PC-9 (cell line): ENCODE results near the gene PRR15L. TPM values are rescaled to one million over a fixed set of nuclear protein-coding genes. Genes with fewer than 3 reads are reported as not detected.

Experiments used
- BruUV-seq: library from RNA; stranded (reverse); fragments of 400-500 nt; replicated peaks from 2 replicates; lab custom pipeline; 2021; lab: Mats Ljungman, UMichigan
- CTCF ChIA-PET: fragments of 300-600 bp; sonication (Branson Sonifier 250); formaldehyde crosslinking; loops from one replicate; lab custom pipeline; 2022; ENCODE audit warnings: antibody characterized with exemption; lab: Charles Lee
- POLR2A ChIA-PET: fragments of 300-600 bp; sonication (Branson Sonifier 250); formaldehyde crosslinking; loops from one replicate; lab custom pipeline; 2022; ENCODE audit warnings: antibody characterized with exemption; ENCODE audit not compliant: unreplicated experiment; lab: Charles Lee
- DNase-seq, 2 experiments: peaks; one replicate each; pipeline versions ENCODE4 v3.0.0 to v3.0.0-alpha.2; 2015 to 2022; ENCODE audit warnings: mixed read lengths in 1 of 2
- H2AFZ ChIP-seq: fragments of 200-600 bp; sonication (generic); 2 replicates; pipeline ENCODE4 v1.8.1; 2017; ENCODE audit warnings: antibody characterized with exemption
- H3F3A ChIP-seq: fragments of 200-600 bp; sonication (generic); 2 replicates; pipeline ENCODE4 v1.8.1; 2017; ENCODE audit warnings: antibody characterized with exemption, mild to moderate bottlenecking, low read depth; ENCODE audit not compliant: insufficient read depth
- H3K27ac ChIP-seq: fragments of 200-600 bp; sonication (generic); 2 replicates; pipeline ENCODE4 v1.6.1; 2016; ENCODE audit warnings: mixed run types
- H3K27me3 ChIP-seq: fragments of 200-600 bp; sonication (generic); 2 replicates; pipeline ENCODE4 v1.6.1; 2016; ENCODE audit warnings: low read depth, mixed run types; ENCODE audit not compliant: insufficient read depth
- H3K36me3 ChIP-seq: fragments of 200-600 bp; sonication (generic); 2 replicates; pipeline ENCODE4 v1.6.1; 2016; ENCODE audit warnings: low read depth, mixed run types
- H3K4me1 ChIP-seq: fragments of 200-600 bp; sonication (generic); replicated peaks from 2 replicates; pipeline ENCODE4 v1.6.1; 2016; ENCODE audit warnings: mixed run types; ENCODE audit not compliant: insufficient read depth
- H3K4me2 ChIP-seq: fragments of 200-600 bp; sonication (generic); 2 replicates; pipeline ENCODE4 v1.6.1; 2017; ENCODE audit warnings: mixed run types
- H3K4me3 ChIP-seq: fragments of 200-600 bp; sonication (generic); 2 replicates; pipeline ENCODE4 v1.6.1; 2016; ENCODE audit warnings: mixed run types
- H3K79me2 ChIP-seq: fragments of 200-600 bp; sonication (generic); 2 replicates; pipeline ENCODE4 v1.6.1; 2017; ENCODE audit warnings: low read depth, mixed run types
- H3K9me2 ChIP-seq: fragments of 200-600 bp; sonication (generic); 2 replicates; pipeline ENCODE4 v1.8.1; 2017; ENCODE audit warnings: mild to moderate bottlenecking; ENCODE audit not compliant: insufficient read depth
- H3K9me3 ChIP-seq: fragments of 200-600 bp; sonication (generic); 2 replicates; pipeline ENCODE4 v1.8.1; 2016; ENCODE audit warnings: low read depth; ENCODE audit not compliant: insufficient read depth
- H4K20me1 ChIP-seq: fragments of 200-600 bp; sonication (generic); 2 replicates; pipeline ENCODE4 v1.8.1; 2017; ENCODE audit not compliant: insufficient read depth
- EZH2 ChIP-seq: fragments of 200-600 bp; sonication (generic); IDR thresholded peaks from 2 replicates; pipeline ENCODE4 v1.8.0; 2017; ENCODE audit warnings: antibody characterized with exemption, low read depth
- intact Hi-C: fragments of 100-400 bp; cut with micrococcal nuclease; formaldehyde crosslinking; loops from one replicate; pipeline ENCODE4 v1.10.0; 2022; ENCODE audit not compliant: unreplicated experiment
- total RNA-seq: library from RNA; stranded (reverse); gene quantifications from 2 replicates; pipeline ENCODE4 v1.2.3, GENCODE V29; 2021
- TF ChIP-seq, protein P1 (sequence below): fragments of 200-600 bp; sonication (generic); conservative IDR thresholded peaks from 2 replicates; pipeline ENCODE4 v1.6.1; 2017; ENCODE audit warnings: mixed run types, antibody characterized with exemption, mild to moderate bottlenecking, moderate library complexity

The PRR15L gene
- total RNA-seq, 1 experiment from 2014 or later, result 5.3 TPM

DNA sequence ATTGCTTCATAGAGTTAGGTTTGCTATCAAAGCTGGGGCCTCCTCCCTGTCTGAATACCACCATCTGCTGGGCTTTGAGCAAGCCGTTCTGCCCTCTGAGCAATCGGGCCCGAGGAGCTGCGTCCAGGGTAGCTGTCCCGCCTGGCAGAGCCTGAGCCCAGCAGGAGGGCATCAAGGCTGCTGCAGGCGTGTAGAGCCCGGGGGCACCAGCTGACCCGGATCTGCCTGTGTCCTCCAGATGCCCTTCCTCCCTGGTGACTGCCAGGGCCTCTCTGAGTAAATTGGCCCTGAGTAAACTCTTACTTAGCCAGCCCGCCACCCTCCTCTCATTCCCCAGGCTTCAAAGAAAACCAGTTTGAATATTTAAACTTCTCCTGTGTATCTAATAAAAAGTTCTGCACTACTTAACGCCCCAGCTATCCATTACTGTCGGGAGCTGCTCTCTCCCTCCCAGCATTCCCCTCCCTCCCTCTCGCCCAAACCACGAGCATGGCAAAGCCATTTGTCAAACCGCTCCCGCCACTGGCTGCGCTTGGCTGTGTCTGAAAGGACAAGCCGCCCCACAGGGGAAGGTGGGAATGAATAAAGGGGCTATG is 29.7 kb upstream of the PRR15L start:
- intact Hi-C loops, result no loop called here
- H3K36me3 ChIP-seq, result 0 out of 2 replicates have a peak, but pooled peaks cover 7% of the 10 kb centered on the region
- no peak overlapping the region for H2AFZ ChIP-seq
- H3K27me3 ChIP-seq, result no peaks in the 10 kb centered on the region
- H3K79me2 ChIP-seq, result no peaks in the 10 kb centered on the region
- H3K27ac ChIP-seq, result no peak overlapping the region
- TF ChIP-seq, protein P1, sequence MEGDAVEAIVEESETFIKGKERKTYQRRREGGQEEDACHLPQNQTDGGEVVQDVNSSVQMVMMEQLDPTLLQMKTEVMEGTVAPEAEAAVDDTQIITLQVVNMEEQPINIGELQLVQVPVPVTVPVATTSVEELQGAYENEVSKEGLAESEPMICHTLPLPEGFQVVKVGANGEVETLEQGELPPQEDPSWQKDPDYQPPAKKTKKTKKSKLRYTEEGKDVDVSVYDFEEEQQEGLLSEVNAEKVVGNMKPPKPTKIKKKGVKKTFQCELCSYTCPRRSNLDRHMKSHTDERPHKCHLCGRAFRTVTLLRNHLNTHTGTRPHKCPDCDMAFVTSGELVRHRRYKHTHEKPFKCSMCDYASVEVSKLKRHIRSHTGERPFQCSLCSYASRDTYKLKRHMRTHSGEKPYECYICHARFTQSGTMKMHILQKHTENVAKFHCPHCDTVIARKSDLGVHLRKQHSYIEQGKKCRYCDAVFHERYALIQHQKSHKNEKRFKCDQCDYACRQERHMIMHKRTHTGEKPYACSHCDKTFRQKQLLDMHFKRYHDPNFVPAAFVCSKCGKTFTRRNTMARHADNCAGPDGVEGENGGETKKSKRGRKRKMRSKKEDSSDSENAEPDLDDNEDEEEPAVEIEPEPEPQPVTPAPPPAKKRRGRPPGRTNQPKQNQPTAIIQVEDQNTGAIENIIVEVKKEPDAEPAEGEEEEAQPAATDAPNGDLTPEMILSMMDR, result no peak
- no peak for TF ChIP-seq EZH2
- POLR2A ChIA-PET, result no interaction called here
- BruUV-seq, result no TSS peak
- CTCF ChIA-PET, result no interaction called here
- no peak for DNase-seq
- H3K9me3 ChIP-seq, result no peaks in the 10 kb centered on the region
- no peaks in the 10 kb centered on the region for H3K9me2 ChIP-seq
- no peak overlapping the region for H3K4me3 ChIP-seq
- H3K4me2 ChIP-seq, result no peak overlapping the region
- peaks cover 10% of the 10 kb centered on the region; the same call in 1 of the 2 replicates for H3F3A ChIP-seq
- no peaks in the 10 kb centered on the region for H4K20me1 ChIP-seq
- H3K4me1 ChIP-seq, result no peaks in the 10 kb centered on the region

DNA sequence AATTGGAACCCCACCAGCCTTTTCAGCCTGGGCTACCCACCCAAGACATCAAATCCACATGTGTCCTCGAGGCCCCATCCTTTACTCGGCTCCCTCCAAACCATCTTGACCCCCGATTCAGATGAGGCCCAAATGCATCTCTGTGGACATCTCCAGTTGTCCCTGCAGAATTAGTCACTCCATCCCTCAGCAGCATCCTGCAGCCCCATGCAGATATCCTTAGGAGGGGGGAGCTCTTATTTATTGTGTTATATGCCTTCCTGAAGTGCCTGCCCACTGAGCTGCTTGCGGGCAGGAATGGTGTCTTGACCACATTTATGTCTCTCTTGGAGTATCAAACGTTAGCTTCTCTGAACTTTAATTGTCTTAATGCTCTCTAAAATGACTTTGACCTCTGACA is 28.8 kb upstream of the PRR15L start:
- no peaks in the 10 kb centered on the region for H3K79me2 ChIP-seq
- H3F3A ChIP-seq, result peaks cover 10% of the 10 kb centered on the region; the same call in 1 of the 2 replicates
- no peaks in the 10 kb centered on the region for H3K27me3 ChIP-seq
- no peak overlapping the region for H3K4me3 ChIP-seq
- H4K20me1 ChIP-seq, result no peaks in the 10 kb centered on the region
- TF ChIP-seq, protein P1, result no peak
- no peak for TF ChIP-seq EZH2
- DNase-seq, result no peak
- intact Hi-C loops, result no loop called here
- H3K9me3 ChIP-seq, result no peaks in the 10 kb centered on the region
- peaks cover 15% of the 10 kb centered on the region; the same call in 1 of the 2 replicates for H3K36me3 ChIP-seq
- no peak overlapping the region for H3K27ac ChIP-seq
- no TSS peak for BruUV-seq
- no peaks in the 10 kb centered on the region for H3K4me1 ChIP-seq
- CTCF ChIA-PET, result no interaction called here
- no peak overlapping the region for H3K4me2 ChIP-seq
- no peak overlapping the region for H2AFZ ChIP-seq
- POLR2A ChIA-PET, result no interaction called here
- H3K9me2 ChIP-seq, result no peaks in the 10 kb centered on the region

DNA sequence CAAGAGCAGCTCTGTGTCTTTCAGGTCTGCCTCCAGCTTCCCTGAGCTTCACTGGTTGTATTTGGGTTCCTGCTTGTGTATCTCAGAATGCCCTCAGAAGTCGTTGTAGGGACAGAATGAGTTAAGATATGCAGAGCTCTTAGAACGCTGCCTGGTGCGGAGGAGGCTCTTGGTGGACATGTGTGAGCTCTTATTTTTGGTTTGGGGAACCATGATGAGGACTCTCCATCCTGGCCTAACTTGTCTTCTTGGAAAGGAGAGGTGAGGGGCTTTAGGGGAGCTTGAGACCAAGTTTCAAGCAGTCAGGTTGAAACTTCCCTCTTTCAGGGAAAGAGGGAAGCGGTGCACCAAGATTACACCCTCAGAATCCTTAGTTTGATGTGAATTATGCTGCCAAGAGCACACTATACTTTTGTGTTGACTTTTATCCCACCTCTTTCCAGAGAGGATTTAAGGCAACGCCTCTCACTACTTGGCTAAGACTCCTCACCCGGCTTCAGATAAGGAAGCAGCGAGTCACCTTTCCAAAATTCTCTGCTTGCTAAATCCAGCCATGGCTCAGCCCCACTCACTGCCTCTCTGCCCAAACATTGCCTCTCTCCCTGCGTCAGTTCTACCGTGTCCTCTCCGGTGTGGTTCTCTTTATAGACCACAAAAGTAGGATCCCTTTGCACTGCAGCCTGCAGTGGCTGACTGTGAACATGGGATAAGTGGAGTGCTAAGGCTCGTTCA is 26.0 kb upstream of the PRR15L start:
- Histone ChIP-seq H3K27me3 (no peaks in the 10 kb centered on the region), H3K36me3 (peaks cover 22% of the 10 kb centered on the region), H2AFZ (no peak overlapping the region), H3K4me1 (no peaks in the 10 kb centered on the region), H3K9me3 (no peaks in the 10 kb centered on the region), H3K9me2 (no peaks in the 10 kb centered on the region), H3K4me2 (no peak overlapping the region), H3K4me3 (no peak overlapping the region), H3K79me2 (no peaks in the 10 kb centered on the region), H3F3A (peaks cover 3% of the 10 kb centered on the region; the same call in 1 of the 2 replicates), H4K20me1 (no peaks in the 10 kb centered on the region), H3K27ac (no peak overlapping the region)
- POLR2A ChIA-PET, result interaction anchor here (0.5 kb wide), 1 partner anchor 13 kb away, joined by 4 read pairs; no protein-coding TSS in a partner anchor
- CTCF ChIA-PET, result no interaction called here
- no TSS peak for BruUV-seq
- no peak for TF ChIP-seq EZH2
- TF ChIP-seq, protein P1, result no peak
- DNase-seq, result no peak
- intact Hi-C loops, result no loop called here
